Measurements from ENCODE around the gene ACAA1. TPM values are rescaled to one million over a fixed set of nuclear protein-coding genes. Genes with fewer than 3 reads are reported as not detected.

Gene ACAA1
- total and polyA plus RNA-seq, 2 of the 13 experiments (the other 11 are each of a cell fraction or from before 2014, with no cell fraction given) = 60.8 to 188 TPM

- no peak for TF ChIP-seq ZBTB42 (CRISPR knock-in tag; IDR thresholded peaks at IDR 0.05)
- TF ChIP-seq, protein P1, sequence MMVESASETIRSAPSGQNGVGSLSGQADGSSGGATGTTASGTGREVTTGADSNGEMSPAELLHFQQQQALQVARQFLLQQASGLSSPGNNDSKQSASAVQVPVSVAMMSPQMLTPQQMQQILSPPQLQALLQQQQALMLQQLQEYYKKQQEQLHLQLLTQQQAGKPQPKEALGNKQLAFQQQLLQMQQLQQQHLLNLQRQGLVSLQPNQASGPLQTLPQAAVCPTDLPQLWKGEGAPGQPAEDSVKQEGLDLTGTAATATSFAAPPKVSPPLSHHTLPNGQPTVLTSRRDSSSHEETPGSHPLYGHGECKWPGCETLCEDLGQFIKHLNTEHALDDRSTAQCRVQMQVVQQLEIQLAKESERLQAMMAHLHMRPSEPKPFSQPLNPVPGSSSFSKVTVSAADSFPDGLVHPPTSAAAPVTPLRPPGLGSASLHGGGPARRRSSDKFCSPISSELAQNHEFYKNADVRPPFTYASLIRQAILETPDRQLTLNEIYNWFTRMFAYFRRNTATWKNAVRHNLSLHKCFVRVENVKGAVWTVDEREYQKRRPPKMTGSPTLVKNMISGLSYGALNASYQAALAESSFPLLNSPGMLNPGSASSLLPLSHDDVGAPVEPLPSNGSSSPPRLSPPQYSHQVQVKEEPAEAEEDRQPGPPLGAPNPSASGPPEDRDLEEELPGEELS (CRISPR knock-in tag; IDR thresholded peaks at IDR 0.05) = peak; percentile 49; the same call in 1 of the 2 replicates
- no peak for TF ChIP-seq ZBTB33 (CRISPR knock-in tag; IDR thresholded peaks at IDR 0.05)
- peak; percentile 93; the same call in 1 of the 2 replicates for TF ChIP-seq ZNF678 (CRISPR knock-in tag; IDR thresholded peaks at IDR 0.05)
- TF ChIP-seq ZSCAN5A (CRISPR knock-in tag; IDR thresholded peaks at IDR 0.05; ENCODE audit: borderline replicate concordance) = peak; percentile 17; the same call in 1 of the 2 replicates
- no peak for TF ChIP-seq ZKSCAN1 (IDR thresholded peaks at IDR 0.05; ENCODE audit: low read length)
- peak; percentile 90 for TF ChIP-seq RBFOX2 (IDR thresholded peaks at IDR 0.05; ENCODE audit: low read depth, low read length)
- TF ChIP-seq, protein P2, sequence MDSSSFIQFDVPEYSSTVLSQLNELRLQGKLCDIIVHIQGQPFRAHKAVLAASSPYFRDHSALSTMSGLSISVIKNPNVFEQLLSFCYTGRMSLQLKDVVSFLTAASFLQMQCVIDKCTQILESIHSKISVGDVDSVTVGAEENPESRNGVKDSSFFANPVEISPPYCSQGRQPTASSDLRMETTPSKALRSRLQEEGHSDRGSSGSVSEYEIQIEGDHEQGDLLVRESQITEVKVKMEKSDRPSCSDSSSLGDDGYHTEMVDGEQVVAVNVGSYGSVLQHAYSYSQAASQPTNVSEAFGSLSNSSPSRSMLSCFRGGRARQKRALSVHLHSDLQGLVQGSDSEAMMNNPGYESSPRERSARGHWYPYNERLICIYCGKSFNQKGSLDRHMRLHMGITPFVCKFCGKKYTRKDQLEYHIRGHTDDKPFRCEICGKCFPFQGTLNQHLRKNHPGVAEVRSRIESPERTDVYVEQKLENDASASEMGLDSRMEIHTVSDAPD (CRISPR knock-in tag; IDR thresholded peaks at IDR 0.05) = no peak; the same call in 1 of the 2 replicates
- TF ChIP-seq, protein P3, sequence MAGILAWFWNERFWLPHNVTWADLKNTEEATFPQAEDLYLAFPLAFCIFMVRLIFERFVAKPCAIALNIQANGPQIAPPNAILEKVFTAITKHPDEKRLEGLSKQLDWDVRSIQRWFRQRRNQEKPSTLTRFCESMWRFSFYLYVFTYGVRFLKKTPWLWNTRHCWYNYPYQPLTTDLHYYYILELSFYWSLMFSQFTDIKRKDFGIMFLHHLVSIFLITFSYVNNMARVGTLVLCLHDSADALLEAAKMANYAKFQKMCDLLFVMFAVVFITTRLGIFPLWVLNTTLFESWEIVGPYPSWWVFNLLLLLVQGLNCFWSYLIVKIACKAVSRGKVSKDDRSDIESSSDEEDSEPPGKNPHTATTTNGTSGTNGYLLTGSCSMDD (CRISPR knock-in tag; IDR thresholded peaks at IDR 0.05) = no peak
- TF ChIP-seq MAX (IDR thresholded peaks at IDR 0.05) = peak; percentile 46; the same call in 1 of the 2 replicates
- peak; percentile 6; the same call in 1 of the 2 replicates for TF ChIP-seq ZMAT3 (CRISPR knock-in tag; conservative IDR thresholded peaks at IDR 0.05)
- TF ChIP-seq, protein P4, sequence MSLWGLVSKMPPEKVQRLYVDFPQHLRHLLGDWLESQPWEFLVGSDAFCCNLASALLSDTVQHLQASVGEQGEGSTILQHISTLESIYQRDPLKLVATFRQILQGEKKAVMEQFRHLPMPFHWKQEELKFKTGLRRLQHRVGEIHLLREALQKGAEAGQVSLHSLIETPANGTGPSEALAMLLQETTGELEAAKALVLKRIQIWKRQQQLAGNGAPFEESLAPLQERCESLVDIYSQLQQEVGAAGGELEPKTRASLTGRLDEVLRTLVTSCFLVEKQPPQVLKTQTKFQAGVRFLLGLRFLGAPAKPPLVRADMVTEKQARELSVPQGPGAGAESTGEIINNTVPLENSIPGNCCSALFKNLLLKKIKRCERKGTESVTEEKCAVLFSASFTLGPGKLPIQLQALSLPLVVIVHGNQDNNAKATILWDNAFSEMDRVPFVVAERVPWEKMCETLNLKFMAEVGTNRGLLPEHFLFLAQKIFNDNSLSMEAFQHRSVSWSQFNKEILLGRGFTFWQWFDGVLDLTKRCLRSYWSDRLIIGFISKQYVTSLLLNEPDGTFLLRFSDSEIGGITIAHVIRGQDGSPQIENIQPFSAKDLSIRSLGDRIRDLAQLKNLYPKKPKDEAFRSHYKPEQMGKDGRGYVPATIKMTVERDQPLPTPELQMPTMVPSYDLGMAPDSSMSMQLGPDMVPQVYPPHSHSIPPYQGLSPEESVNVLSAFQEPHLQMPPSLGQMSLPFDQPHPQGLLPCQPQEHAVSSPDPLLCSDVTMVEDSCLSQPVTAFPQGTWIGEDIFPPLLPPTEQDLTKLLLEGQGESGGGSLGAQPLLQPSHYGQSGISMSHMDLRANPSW (CRISPR knock-in tag; IDR thresholded peaks at IDR 0.05; ENCODE audit: borderline replicate concordance) = peak; percentile 68
- TF ChIP-seq ZNF629 (CRISPR knock-in tag; conservative IDR thresholded peaks at IDR 0.05) = 0 out of 2 replicates have a peak, but pooled peaks have one; percentile 11
Observed at GRCh38 chr3:38164952-38165721, 28.2 kb upstream of the ACAA1 start, which contains the start of gene OXSR1 (continued).
